TTC549 (cell line): Measurements from ENCODE around the gene DUSP22.
"Not testable (repeated sequence)": the region's sequence is repeated elsewhere in the genome, so short reads cannot be mapped to it uniquely, and the experiment has no call there.

Experiments
- FAIRE-seq: peaks from 2 replicates; lab custom pipeline; 2012; peaks lifted over from hg19 to GRCh38; lab: Jason Lieb, UNC

DUSP22 gene, protein sequence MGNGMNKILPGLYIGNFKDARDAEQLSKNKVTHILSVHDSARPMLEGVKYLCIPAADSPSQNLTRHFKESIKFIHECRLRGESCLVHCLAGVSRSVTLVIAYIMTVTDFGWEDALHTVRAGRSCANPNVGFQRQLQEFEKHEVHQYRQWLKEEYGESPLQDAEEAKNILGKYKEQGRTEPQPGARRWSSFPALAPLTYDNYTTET

DNA sequence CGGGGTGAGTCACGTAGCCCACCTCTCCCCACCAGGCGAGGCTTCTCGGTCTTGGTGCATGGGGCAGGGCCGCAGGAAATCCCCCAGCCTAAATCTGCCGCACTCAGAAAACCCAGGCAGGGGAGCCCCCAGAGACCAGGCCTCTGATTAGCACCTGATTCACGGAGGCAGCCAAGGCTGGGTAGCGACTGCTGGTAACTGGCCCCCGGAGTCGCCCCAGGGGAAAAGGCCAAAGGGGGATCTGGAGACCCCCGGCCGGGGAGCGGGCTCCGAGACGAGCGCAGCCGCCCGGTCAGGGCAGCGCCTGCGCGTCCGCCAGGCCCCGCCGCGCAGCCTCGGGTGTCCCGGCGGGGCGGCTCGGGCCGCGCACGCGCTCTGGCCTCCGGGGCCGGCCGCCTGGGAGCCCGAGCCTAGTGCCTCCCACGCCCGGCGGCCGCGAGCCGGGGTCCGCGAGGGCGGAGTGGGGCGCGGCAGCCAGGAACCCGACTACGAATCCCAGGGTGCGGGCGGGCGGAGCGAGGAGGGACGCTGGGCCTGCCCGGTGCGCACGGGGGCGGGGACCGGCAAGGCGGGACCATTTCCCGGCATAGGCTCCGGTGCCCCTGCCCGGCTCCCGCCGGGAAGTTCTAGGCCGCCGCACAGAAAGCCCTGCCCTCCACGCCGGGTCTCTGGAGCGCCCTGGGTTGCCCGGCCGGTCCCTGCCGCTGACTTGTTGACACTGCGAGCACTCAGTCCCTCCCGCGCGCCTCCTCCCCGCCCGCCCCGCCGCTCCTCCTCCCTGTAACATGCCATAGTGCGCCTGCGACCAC lies at the start of gene DUSP22:
TSS of gene DUSP22 (plus strand) at position 791 of the 809 bp plus-strand sequence. CDS start 53 bp downstream, outside the sequence.
- FAIRE-seq = no peak

DNA sequence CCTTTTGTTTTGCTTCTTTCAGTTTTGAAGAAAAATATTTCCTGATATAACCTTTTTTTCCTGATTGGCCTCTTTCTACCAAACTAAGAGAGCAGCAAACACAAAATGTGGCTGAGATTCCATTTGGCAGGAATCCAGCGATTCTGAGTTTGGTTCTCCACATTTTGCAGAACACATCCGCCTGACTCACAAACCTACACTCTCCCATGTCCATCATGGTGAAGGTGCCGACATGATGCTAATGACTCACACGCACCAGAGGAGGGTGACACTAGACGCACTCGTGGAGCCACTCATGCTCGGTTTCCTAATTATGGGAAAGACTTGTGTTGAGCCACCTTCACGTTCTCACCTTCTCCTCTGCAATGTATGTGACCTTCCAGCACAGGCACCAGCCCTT lies 45.9 kb upstream of the DUSP22 start:
- FAIRE-seq = no peak

DNA sequence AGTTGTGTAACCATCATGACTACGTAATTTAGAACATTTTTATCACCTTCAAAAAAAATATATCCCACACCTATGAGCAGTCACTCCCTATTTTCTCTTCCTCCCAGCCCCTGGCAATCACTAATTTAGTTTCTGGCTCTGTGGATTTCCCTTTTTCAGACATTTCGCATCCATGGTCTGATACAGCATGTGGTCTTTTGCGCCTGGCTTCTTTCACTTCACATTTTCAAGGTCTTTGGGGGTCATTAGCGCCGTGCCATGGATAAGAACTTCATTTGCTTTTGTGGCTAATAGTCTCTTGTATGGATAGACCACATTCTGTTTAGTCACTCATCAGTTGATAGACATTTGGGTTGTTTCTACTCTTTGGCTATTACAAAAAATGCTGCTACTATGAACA lies 44.9 kb upstream of the DUSP22 start:
- FAIRE-seq = no peak

DNA sequence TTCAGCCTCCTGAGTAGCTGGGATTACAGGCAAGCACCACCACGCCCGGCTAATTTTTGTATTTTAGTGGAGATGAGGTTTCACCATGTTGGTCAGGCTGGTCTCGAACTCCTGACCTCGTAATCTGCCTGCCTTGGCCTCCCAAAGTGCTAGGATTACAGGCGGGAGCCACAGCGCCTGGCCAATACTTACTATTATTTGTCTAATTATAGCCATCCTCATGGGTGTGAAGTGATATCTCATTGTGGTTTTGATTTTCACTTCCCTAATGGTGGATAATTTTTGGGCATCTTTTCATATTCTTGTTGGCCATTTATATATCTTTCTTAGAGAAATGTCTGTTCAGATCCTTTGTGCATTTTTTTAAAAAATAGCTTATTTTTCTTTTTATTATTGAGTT lies 44.2 kb upstream of the DUSP22 start:
- not testable (repeated sequence) for FAIRE-seq

DNA sequence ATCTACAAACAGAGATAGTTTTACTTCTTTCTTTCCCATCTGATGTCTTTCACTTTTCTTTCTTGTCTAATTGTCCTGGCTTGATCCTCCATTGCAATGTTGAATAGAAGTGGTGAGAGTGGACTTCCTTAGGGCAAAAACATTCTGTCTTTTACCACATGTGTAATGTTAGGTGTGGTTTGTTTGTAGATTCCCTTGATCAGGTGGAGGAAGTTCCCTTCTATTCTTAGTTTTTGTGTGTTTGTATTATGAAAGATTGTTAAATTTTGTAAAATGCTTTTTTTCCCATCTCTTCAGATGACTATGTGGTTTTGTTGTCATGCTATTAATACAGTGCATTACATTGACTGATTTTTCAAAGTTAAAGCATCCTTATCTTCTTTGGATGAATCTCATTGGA lies 41.6 kb upstream of the DUSP22 start:
- FAIRE-seq = no peak

DNA sequence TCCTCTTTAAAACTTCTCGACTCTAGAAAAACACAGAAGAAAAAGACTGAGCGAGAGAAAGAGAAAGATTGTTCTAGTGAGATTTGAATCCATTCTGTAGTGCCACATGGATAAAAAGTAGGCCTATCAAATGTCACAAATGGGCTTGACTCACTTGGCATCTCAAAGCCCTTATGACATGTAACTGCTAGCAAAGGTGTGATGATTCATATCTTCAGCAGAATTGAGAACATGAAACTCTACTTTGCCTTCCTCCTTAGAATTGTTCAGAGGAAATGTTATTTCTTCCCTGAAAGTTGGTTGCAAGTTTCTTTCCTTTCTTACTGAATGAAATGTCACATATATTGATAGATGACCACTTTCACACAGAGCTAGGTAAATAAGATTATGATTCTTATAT lies 40.4 kb upstream of the DUSP22 start:
- no peak for FAIRE-seq

DNA sequence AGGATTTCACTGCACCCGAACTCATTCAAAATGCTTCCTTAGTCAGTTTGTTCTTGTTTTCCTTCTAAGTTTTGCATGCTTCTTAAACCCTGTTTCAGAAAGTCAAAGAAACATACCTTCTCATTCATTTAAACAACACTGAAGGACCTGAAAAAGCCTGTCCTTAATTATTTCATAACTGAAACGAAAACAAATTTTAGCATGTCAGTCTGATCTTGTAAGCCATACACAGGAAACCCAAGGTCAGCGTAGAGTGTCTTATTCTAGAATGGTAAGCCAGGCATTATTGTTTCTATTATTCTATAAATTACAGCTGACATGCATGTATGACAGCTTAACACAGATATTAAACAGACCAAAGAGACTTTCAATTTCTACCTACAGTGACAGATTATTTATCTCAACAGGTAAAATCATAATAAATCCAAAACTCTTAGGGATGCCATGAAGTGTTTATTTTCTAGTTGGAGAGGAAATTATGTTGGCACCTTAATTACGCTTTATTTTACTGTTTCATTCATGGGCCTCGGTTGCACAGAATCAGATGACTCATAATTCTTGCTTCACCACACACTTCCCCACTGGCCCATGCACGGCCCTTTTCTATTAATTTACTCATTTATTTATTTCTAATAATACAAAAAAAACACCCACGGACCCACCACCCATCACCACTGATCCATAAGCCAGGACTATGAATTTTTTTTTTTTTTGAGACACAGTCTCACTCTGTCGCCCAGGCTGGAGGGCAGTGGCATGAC lies 39.3 kb upstream of the DUSP22 start:
- FAIRE-seq = no peak

DNA sequence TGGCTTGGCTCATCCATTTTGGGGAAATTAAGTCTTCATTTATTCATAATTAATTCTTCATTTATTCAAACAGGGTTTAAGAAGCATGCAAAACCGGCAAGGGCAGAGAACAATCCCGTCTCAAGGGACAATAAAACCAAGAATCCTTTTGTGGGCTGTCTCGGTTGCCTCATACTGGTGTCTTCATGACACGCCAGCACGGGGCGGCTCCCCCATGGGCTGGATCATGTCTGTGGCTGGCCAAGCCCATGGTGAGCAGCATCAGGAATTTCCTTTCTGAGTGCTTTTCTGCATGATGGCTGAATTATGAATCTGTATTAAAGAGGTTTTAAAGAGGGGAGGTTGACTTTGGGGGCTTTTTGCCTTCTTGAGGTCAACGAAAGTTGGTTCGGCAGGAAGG lies 38.3 kb upstream of the DUSP22 start:
- no peak for FAIRE-seq

DNA sequence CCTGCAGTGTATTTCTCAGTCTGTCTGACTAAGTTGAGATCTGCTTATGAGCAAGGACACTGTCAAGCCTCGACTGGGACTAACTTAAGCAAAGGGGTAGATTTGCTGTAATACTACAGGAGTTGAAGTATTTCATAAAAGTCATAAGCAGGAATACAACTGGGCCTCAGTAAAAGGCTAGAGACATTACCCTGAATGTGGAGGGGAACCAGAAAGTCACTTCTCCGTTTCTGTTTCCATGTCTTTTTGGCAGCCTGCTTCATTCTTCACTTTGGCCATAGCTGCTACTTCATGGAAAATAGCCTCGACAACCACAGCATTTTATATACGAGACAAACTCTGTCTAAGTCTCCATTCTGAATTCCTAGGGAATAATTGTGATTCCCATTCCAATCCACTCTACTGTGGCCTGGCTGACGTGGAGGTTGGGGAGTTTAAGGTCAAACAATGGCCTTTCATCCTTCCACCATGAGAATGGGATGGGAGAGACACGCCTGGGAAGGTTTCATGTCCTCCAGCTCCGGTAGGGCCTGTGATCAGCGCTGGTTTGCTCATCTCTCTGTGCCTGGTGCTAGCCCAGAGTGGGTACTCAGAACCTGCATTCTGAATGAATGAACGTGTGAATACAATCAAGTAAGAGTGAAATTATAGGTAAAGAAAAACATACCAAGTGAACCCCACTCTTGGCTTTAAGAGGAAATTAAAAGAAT lies 37.1 kb upstream of the DUSP22 start:
- FAIRE-seq = no peak

DNA sequence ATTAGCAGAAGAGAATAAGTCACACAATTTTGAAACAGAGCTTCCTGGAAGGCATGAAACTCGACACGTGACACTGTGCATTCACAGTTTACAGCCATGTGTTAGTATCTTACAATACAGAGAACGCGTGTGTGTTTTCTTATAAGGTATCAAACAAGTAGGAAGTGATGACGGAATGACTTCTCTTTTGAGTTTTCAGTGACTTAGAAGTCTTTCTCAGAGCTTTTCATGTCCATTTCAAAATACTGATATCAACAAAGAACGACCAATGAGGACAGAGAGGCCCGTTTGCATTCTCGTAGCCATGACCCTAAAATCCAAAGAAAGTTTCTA lies 36.6 kb upstream of the DUSP22 start:
- no peak for FAIRE-seq

DNA sequence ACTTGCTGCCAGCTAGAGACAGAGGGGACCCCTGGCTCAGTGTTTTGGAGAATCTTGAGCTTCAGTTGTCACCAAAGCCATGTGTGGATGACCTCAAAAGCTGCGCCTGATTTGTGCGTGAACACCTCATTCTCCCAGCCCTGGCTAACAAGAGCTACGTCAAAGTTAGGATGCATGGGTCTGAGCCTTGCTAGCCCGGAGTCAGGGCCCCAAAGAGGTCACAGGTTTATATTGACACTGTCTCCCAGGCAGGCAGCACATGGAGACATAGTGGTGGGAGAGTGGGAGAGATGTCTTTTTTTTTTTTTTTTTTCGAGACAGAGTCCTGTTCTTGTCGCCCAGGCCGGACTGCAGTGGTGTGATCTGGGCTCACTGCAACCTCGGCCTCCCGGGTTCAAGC lies 36.1 kb upstream of the DUSP22 start:
- no peak for FAIRE-seq

DNA sequence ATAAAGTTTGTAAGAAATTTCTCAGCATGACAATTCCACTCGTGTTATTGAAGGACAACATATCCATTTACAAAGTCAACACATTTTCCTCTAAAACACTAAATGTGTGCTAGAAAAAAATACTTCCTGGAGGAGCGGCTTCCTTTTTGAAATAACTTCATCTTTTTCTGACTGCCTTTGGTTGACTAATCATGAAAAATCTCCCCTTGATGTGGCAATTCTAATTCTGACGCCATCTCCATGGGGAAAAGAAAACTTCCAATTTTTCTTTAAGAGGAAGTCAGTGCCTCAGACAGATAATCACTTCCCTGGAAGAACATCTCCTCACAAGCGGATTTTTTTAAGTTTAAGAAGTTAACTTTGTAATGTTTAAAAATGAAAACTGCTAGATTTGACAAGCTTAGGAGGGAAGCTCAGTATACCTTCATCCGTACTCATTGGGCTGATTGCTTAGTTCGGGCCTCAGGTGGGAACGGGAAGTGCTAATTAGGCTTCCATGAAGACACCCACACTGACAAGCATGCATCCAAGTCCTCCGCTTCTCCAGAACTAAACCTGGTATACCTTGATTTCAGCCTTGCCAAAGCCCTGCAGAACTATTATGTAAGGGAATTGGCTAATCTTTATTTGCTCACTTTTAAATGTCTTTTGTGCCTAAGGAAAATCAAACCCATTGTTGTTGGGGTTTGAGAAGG lies 35.1 kb upstream of the DUSP22 start:
- no peak for FAIRE-seq

DNA sequence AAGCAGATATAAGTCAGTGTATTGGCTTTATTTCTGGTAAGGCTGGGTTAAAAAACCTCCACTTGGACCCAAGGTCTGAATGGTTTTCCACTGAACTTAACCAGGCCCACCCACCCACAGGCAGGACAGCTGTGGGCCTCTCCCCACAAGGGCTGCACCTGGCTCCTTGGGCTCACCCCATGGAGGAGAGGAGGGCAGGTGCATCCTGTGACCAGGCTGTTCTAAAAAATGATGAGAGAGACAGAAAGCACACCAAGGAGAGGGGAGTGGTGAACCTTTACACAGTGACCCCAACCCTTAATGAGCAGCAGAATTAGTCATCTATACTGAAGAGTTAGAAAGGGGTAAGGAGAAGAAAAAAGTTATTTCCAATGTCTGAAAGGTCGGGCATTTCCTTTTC lies 34.5 kb upstream of the DUSP22 start:
- no peak for FAIRE-seq

DNA sequence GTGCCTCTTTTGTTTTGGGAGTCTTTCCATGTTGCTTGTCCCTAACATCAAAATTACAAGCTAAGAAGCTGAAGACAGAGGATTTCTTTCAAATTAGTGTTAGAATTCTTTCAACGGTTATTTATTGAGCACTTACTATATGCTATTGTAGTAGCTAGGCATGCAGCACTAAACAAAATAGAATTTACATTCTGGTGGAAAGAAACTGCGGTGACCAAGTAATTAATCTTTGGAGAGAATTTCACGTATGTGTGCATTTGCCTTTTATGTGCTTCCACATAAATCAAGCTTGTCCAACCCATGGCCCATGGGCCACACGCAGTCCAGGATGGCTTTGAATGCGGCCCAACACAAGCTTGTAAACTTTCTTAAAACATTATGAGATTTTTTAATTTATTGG lies 33.0 kb upstream of the DUSP22 start:
- FAIRE-seq = no peak

DNA sequence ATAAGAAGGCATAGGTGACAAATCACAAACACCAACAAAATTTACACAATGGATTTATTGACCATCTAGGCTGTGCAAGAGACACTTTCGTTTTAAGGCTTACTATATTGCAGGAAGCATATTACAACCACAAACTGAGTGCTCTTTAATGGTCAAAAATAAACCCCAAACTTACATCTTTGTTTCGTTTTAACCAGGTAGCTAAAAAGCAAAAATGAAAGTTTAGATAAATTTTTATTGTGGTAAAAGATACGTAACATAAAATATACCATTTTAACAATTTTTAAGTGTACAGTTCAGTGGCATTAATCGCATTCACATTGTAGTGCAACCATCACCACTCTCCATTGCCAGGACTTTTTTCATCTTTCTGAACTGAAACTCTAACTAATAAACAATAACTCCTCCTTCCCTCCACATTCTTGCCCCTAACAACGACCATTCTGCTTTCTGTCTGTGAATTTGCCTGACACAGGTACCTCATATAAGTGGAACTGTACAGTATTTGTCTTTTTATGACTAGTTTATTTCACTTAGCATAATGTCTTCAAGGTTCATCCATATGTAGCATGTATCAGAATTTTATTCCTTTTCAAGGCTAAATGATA lies 32.3 kb upstream of the DUSP22 start:
- FAIRE-seq = no peak

DNA sequence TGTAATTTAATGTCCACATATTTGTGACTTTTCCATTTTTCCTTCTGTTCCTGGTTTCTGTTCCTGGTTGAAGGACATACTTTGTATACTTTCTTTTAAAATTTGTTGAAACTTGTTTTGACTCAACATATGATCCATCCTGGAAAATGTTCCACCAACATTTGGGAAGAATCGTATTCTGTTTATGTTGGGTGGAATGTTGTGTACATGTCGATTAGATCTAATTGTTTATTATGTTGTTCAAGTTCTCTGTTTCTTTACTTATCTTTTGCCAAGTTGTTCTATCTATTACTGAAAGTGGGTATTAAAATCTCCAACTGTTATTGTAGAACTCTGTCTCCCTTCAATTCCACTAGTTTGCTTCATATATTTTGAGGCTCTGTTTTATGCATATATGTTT lies 27.7 kb upstream of the DUSP22 start:
- FAIRE-seq = no peak

DNA sequence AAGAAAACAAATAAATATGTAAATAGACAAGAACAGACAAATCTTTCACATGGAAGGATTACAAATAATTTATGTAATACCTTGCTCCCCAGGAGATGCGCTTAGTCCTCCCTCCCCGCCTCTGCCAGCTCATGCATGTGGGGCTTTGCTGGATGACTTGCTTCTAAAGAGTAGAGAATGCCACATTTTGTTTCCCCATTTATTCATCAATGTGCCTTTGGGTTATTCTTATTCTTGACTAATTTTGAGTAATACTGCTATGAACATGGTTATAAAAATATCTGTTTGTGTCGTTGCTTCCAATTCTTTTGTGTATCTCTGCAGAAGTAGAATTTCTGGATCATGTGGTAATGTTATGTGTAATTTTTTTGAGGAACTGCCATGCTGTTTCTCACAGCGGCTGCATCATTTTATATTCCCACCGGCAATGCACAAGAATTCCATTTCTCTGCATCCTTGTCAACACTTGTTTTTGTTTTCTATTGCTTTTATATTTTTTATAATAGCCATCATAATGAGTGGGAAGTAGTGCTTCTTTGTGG lies 23.8 kb upstream of the DUSP22 start:
- no peak for FAIRE-seq

DNA sequence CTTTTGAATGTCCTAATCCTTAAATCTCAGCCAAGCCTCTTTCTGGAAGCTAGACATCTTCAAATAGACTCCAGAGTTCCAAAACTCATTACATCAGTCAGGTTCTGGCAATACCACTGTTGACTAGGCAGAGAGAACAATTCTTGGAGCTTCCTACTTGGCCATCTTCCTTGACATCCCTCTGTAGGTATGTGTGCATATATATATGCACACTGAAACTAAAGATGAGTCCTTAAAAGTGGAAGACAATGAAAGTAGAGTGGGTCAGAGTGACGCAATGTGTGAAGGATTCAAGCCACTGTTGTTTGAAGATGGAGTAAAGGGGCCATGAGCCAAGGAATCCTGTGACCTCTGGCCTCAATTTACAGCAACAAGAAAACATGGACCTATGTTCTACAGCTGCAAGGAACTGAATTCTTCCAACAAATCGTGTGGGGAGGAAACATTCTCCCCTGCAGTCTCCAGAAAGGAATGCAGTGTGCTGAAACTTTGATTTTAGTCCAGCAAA lies 18.7 kb upstream of the DUSP22 start:
- FAIRE-seq = no peak

DNA sequence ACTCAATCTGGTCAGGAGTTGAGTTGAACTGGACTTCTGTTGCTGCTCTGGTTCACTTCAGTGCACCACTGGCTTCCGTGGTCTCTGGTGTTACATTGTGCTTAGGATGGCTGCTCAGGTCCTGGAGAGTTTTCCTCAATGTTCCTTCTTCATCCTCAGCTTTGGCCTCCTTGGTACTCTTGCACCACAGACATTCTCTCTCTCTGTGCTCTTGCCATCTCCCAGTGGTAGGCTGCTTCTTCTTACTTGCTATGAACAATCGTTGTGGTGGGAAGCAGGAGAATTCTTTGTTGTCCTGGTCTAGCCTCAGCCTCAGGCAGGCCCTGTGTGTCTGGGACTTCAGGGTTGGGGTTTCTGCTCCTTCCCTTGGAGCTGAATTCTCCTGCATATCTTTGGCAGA lies 14.5 kb upstream of the DUSP22 start:
- no peak for FAIRE-seq

DNA sequence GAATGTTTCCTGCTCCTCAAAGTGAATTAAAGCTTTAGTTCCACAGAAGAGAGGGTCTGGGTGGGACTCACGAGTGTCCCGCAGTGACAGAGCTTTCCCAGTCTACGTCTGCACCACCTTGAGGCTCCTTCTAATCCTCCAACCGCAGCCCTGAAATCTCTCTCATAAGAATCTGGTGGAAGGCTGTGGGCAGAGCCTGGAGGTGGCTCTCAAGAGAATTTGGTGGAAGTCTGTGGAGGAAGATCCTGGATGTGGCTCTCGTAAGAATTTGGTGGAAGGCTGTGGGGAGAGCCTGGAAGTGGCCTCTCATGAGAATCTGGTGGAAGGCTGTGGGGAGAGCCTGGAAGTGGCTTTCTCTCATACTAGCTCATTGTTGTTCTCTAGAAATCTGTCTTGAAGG lies 13.8 kb upstream of the DUSP22 start:
- no peak for FAIRE-seq

DNA sequence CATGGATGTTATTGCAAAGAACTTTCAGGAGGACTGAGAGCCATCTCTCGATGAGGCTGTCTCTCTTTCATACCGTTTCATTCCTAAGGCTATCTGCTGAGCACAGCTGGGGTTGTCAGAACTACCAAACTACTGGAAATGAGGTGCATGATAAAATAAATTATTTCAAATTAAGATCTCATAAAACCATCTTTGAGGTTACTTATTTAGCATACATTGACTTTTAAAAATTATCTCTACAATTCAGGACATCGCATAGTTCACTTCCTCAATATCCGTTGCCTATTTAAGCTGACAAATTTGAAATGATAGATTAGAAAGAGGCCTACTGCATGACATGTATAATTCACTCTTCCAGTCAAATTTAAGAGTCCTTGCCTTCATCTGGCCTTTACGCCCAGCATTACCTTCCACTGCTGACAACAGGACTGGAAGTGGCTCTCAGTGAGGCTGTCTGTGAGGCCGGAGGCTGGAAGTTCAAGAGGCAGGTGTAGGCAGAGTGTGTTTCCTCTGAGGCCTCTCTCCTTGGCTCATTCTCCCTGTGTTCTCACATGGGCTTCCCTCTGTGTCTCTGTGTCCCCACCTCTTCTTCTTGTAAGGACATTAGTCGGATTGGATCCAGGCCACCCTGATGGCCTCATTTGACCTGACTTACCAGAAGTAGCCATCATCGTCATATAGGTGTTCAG lies 12.8 kb upstream of the DUSP22 start:
- FAIRE-seq = no peak
